ACC112 (cell line): ENCODE results near the gene GFRA1.

ENCODE experiments used
- H2AFZ ChIP-seq: fragments of 200-600 bp; sonication (generic); one replicate; pipeline ENCODE4 v1.6.0; 2017; ENCODE audit warnings: antibody characterized with exemption, low read length; ENCODE audit not compliant: unreplicated experiment
- H3K27ac ChIP-seq: fragments of 200-600 bp; sonication (generic); 2 replicates; pipeline ENCODE4 v1.5.1; 2014; ENCODE audit warnings: low read depth, mild to moderate bottlenecking, antibody characterized with exemption, low read length, moderate library complexity
- H3K27me3 ChIP-seq: fragments of 200-600 bp; sonication (generic); 2 replicates; pipeline ENCODE4 v1.6.1; 2014; ENCODE audit warnings: mild to moderate bottlenecking, antibody characterized with exemption, low read length, moderate library complexity, mixed read lengths; ENCODE audit not compliant: insufficient read depth
- H3K36me3 ChIP-seq: fragments of 200-600 bp; sonication (generic); 2 replicates; pipeline ENCODE4 v1.6.1; 2016; ENCODE audit warnings: mild to moderate bottlenecking, antibody characterized with exemption, low read length, moderate library complexity, mixed read lengths; ENCODE audit not compliant: insufficient read depth
- H3K4me1 ChIP-seq: fragments of 200-600 bp; sonication (generic); one replicate; pipeline ENCODE4 v1.6.1; 2016; ENCODE audit warnings: low read length, mixed read lengths; ENCODE audit not compliant: insufficient read depth, unreplicated experiment, control insufficient read depth
- H3K4me3 ChIP-seq: fragments of 200-600 bp; sonication (generic); 2 replicates; pipeline ENCODE4 v1.5.1; 2014; ENCODE audit warnings: mild to moderate bottlenecking, low read depth, low read length
- H3K79me2 ChIP-seq: fragments of 200-600 bp; sonication (generic); one replicate; pipeline ENCODE4 v1.6.0; 2016; ENCODE audit warnings: low read length; ENCODE audit not compliant: control insufficient read depth, unreplicated experiment, insufficient read depth

Gene GFRA1

DNA sequence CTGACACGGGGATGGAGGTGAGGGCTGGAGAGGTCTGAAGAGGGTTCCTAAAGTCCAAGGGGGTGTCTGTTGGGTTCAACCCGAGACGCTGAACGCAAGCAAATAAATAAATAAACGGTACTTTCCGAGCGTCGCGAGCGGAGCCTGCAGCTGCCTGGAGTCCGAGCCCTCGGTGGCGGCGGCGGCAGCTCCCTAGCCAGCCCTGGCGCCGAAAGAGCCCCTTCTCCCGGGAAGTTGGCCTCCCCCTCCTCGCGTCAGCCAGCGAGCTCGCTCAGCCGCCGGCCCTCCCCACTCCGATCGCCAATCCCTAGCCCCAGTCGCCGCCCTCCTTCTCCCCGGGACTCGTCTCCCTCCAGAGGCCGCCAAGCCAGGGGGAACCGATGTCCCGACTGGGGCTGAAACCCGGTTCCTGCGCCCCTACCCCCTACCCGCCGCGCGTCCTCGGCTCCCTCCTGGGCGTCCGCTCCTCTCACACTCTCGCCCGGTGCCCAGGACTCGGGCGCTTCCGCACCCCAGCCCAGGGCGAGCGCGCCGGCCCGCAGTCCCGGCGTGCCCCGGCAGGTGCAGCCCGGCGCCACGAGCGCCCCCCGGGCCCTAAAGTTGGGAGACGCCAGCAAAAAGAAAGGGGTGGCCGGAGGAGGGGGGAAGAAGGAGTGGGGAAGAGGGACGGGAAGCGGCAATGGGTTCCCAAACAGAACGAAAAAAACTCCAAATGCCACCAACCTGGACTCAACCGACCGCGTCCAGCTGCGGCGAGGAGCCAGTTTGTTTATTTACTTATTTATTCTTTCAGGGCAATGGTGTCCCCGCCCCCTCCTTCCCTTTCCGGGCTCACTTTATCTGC is at the start of gene GFRA1:
Gene GFRA1 (minus strand): TSS at position 767 of the 844 bp plus-strand sequence. CDS start 1,177 bp downstream, outside the sequence.
- Histone ChIP-seq H3K79me2 (no peaks in the 10 kb centered on the region), H3K27me3 (peaks cover 86% of the 10 kb centered on the region), H3K4me3 (peak within 1 kb of the TSS; percentile 81), H3K27ac (no peak within 1 kb of the TSS), H2AFZ (peak within 1 kb of the TSS; percentile 86), H3K4me1 (peaks cover 8% of the 10 kb centered on the region), H3K36me3 (no peaks in the 10 kb centered on the region)

DNA sequence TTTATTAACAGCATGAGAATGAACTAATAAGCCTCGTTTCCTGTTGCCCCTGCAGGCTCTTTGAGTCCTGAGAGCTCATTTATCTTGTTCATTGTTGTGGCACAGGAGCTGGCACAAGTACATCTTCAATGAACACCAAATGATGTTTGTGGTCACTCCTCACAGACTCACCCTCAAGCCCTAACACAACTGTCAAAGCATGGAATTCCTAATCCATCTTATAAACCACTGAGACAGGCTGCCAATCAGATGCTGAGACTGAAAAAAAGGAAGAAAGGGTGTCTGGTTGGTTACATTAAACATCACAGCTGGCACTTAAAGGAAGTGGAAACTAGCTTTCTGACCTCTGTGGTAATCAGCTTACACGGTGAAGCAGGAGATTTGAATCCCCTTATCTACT is 43.5 kb upstream of the GFRA1 start:
- Histone ChIP-seq H3K4me3 (no peak overlapping the region), H2AFZ (no peak overlapping the region)

DNA sequence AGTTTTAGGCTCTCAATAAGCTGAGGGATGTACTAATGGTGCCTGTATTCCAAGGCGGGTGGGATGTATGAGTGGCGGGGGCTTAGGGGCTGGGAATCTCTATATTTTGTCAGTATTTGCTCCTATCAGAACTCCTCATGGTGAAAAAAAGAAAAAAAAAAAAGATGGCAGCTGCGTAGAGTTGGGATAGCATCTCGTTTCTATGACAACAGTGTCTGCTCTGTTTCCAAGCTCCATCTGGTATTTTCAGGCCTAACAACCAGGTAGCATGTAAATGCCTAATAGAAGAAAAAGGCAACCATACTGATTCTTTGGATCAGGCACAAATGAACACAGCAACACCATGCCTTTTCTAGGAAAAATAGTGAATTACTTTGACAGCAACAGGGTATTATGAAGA is 39.5 kb upstream of the GFRA1 start:
- Histone ChIP-seq H3K27ac (no peak overlapping the region), H3K27me3 (no peaks in the 10 kb centered on the region), H3K4me1 (peaks cover 3% of the 10 kb centered on the region), H2AFZ (no peak overlapping the region), H3K36me3 (no peaks in the 10 kb centered on the region), H3K4me3 (no peak overlapping the region), H3K79me2 (no peaks in the 10 kb centered on the region)

More for the DNA sequence above, 43.5 kb upstream of the GFRA1 start:
- no peaks in the 10 kb centered on the region for H3K4me1 ChIP-seq
- H3K36me3 ChIP-seq, result no peaks in the 10 kb centered on the region
- no peaks in the 10 kb centered on the region for H3K27me3 ChIP-seq
- H3K27ac ChIP-seq, result no peak overlapping the region
- no peaks in the 10 kb centered on the region for H3K79me2 ChIP-seq

DNA sequence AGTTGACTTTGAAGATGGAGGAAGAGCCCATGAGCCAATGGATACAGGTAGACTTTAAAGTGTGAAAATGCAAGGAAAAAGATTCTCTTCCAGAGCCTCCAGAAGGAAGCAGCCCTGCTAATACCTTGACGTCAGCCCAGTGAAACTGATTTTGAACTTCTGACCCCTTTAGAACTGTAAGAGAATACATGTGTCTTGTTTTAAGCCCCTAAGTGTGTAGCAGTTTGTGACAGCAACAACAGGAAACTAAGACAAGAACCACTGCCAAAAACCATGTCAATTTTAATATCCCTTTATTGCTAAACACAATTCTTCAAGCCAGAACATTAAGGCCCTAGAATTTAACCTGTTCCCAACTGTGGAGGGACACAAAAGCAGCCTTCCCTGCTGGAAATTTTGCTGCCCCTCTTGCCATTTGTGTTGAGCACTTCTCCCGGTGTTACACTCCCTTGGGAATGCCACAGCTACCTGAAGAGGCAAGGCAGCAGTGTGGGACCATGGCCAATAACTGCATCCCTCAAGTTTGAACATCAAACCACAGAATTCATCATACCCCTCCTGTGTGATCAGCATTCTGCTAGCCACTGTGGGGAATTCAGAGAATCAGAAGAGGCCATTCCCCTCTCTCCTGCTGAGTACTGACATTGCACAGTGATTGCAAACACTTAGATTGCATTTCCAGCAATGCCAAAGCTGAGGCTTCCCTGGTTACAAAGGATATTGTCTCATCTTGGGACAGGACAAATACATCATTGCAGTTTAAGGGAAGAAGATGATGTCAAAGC is 38.9 kb upstream of the GFRA1 start:
- Histone ChIP-seq H3K27me3 (no peaks in the 10 kb centered on the region), H3K4me1 (peaks cover 10% of the 10 kb centered on the region), H2AFZ (no peak overlapping the region), H3K79me2 (no peaks in the 10 kb centered on the region), H3K36me3 (no peaks in the 10 kb centered on the region), H3K27ac (no peak overlapping the region), H3K4me3 (no peak overlapping the region)

DNA sequence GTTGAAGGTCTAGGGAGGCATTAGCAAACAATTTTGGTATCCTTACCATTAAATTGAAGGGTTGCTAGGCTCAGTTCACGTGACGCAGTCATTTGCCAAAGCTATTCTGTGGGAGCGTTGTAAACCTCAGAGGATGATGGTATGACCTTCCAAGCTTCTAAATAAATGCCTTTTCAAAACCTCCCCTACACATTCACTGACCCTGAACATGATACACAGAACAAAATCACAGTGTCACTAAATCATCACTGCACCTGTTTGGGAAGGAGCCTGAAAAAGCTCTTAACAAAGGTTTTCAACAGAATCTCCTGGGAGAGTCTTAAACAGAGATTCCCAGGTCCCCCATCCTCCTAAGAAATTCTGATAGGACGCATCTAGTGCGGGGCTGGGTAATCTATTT is 38.0 kb upstream of the GFRA1 start:
- H3K79me2 ChIP-seq, result no peaks in the 10 kb centered on the region
- no peak overlapping the region for H3K4me3 ChIP-seq
- H3K36me3 ChIP-seq, result no peaks in the 10 kb centered on the region
- H3K27ac ChIP-seq, result no peak overlapping the region
- no peak overlapping the region for H2AFZ ChIP-seq
- no peaks in the 10 kb centered on the region for H3K27me3 ChIP-seq
- peaks cover 14% of the 10 kb centered on the region for H3K4me1 ChIP-seq

GRCh38 chr10:116307455-116307854 is 34.4 kb upstream of the GFRA1 start:
- no peak overlapping the region for H2AFZ ChIP-seq
- H3K4me1 ChIP-seq, result peaks cover 14% of the 10 kb centered on the region
- H3K27me3 ChIP-seq, result no peaks in the 10 kb centered on the region
- no peaks in the 10 kb centered on the region for H3K36me3 ChIP-seq
- 0 out of 2 replicates have a peak overlapping the region, but pooled peaks have one; percentile 1 for H3K4me3 ChIP-seq
- H3K79me2 ChIP-seq, result no peaks in the 10 kb centered on the region
- H3K27ac ChIP-seq, result peak overlapping the region; percentile 77

DNA sequence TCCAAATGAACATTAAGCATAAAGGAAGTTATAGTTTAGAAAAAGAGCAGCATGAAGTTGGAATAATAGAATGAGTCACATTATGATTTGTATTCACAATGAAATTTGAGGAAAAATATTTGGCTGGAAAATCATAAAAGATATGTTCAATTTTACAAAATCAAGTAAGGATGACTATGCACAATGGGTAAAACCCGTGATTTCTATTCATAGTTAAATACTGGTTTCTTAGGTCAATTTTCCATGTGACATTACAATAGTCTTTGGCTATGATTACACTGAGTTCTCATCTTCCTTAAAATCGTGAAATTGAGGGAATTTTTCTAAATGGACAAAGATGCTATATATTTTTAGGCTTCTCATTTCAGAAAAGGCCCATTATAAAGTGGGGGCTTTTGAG is 33.8 kb upstream of the GFRA1 start:
- no peaks in the 10 kb centered on the region for H3K36me3 ChIP-seq
- H2AFZ ChIP-seq, result no peak overlapping the region
- H3K4me1 ChIP-seq, result peaks cover 14% of the 10 kb centered on the region
- peak overlapping the region; percentile 77 for H3K27ac ChIP-seq
- H3K79me2 ChIP-seq, result no peaks in the 10 kb centered on the region
- no peaks in the 10 kb centered on the region for H3K27me3 ChIP-seq
- peak overlapping the region; percentile 1; the same call in 1 of the 2 replicates for H3K4me3 ChIP-seq

GRCh38 chr10:116304923-116305322 is 31.9 kb upstream of the GFRA1 start:
- Histone ChIP-seq H3K79me2 (no peaks in the 10 kb centered on the region), H3K4me1 (peaks cover 14% of the 10 kb centered on the region), H2AFZ (no peak overlapping the region), H3K27ac (no peak overlapping the region), H3K4me3 (no peak overlapping the region), H3K27me3 (no peaks in the 10 kb centered on the region), H3K36me3 (no peaks in the 10 kb centered on the region)

DNA sequence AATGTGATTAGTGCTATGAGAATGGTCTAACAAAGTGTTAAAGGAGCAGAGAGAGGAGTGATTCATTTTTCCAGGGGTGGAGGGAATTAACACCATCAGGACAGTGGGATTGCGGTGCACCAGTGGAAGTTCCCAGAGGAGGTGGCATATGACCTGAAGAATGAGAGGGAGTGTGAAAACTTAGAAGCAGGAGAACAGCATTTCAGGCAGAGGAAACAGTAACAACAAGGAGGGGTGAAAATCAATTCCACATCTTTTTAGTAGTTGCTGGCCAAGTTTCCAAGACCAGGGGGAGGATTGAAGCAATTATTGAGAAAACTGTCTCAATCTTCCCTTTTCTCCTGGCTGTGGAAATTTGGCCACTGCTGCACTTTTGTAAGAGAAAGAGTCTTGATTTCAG is 27.5 kb upstream of the GFRA1 start:
- Histone ChIP-seq H3K27ac (no peak overlapping the region), H2AFZ (no peak overlapping the region), H3K79me2 (no peaks in the 10 kb centered on the region), H3K27me3 (no peaks in the 10 kb centered on the region), H3K4me3 (no peak overlapping the region), H3K4me1 (no peaks in the 10 kb centered on the region), H3K36me3 (no peaks in the 10 kb centered on the region)

- Histone ChIP-seq H3K27me3 (no peaks in the 10 kb centered on the region), H3K36me3 (no peaks in the 10 kb centered on the region), H3K4me1 (no peaks in the 10 kb centered on the region), H3K79me2 (no peaks in the 10 kb centered on the region), H3K27ac (no peak overlapping the region), H3K4me3 (no peak overlapping the region), H2AFZ (no peak overlapping the region)
These were observed 25.6 kb upstream of the GFRA1 start for GRCh38 chr10:116298586-116298985.
